ENCODE results near the gene ASB3. TPM values are rescaled to one million over a fixed set of nuclear protein-coding genes. Genes with fewer than 3 reads are reported as not detected.

Gene ASB3
- total RNA-seq, 1 donor from 2014 or later = 27.7 TPM

DNA sequence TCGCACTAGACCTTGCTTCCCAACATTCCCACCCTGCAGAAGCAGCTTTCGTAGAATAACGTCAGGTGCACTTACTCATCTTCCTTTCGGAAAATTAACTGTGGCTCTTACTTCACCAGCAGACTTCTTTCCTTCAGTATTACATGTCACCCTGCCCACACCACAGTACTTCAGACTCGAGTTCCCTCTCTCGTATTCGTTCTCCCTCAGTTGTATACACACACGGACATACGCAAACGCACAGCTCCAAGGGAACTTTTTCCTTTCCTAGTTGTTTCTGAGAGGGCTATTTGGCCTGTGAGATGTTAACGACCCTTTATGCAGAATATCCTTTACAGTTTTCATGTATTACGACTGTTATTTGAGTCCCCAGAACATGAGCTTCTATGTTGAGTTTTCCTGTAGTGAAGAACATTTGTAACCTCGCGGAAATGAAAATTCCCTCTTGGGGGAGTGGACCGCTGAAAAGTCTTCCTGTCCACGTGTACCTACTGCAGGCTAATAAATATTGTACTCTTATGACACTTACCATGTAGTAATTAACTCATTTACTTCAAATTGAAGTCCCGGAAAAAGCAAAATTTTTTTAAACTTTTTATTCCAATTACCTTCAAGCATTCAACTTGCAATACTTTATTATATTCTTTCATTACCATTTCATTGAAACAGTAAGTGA lies 999 bp upstream of the ASB3 start:
- peaks cover 20 to 37% (median 23%) of the 10 kb centered on the region in 3 donors for H3K4me1 ChIP-seq (ENCODE audit: control insufficient read depth in 3 of 3, insufficient read depth in 3 of 3, low read length in 3 of 3)

GRCh38 chr2:53786352-53786704 lies 425 bp downstream of the ASB3 start:
- Histone ChIP-seq H3K4me3 (ENCODE audit: low read length in 3 of 3) (peak overlapping the region; percentile 91 to 100 (median 96)), H3K9me3 (ENCODE audit: control insufficient read depth in 3 of 3, low read length in 3 of 3) (no peaks in the 10 kb centered on the region), H3K9ac (ENCODE audit: low read depth in 1 of 3, low read length in 3 of 3) (peak overlapping the region; percentile 87 to 97 (median 96)), H3K36me3 (ENCODE audit: control insufficient read depth in 3 of 3, insufficient read depth in 3 of 3, low read length in 3 of 3) (no peaks in the 10 kb centered on the region), H3K27ac (ENCODE audit: low read depth, low read length) (peak overlapping the region; percentile 79), H3K4me1 (ENCODE audit: control insufficient read depth in 3 of 3, insufficient read depth in 3 of 3, low read length in 3 of 3) (peaks cover 20 to 41% (median 23%) of the 10 kb centered on the region in 3 donors), H3K27me3 (ENCODE audit: control insufficient read depth in 3 of 3, insufficient read depth in 3 of 3, low read length in 3 of 3) (no peaks in the 10 kb centered on the region)

More for the DNA sequence above, 999 bp upstream of the ASB3 start:
- Histone ChIP-seq H3K4me3 (ENCODE audit: low read length in 3 of 3) (peak overlapping the region; percentile 91 to 100 (median 96)), H3K9ac (ENCODE audit: low read depth in 1 of 3, low read length in 3 of 3) (peak overlapping the region; percentile 87 to 97 (median 96)), H3K27me3 (ENCODE audit: control insufficient read depth in 3 of 3, insufficient read depth in 3 of 3, low read length in 3 of 3) (no peaks in the 10 kb centered on the region), H3K27ac (ENCODE audit: low read depth, low read length) (peak overlapping the region; percentile 79), H3K9me3 (ENCODE audit: control insufficient read depth in 3 of 3, low read length in 3 of 3) (no peaks in the 10 kb centered on the region), H3K36me3 (ENCODE audit: control insufficient read depth in 3 of 3, insufficient read depth in 3 of 3, low read length in 3 of 3) (no peaks in the 10 kb centered on the region)

DNA sequence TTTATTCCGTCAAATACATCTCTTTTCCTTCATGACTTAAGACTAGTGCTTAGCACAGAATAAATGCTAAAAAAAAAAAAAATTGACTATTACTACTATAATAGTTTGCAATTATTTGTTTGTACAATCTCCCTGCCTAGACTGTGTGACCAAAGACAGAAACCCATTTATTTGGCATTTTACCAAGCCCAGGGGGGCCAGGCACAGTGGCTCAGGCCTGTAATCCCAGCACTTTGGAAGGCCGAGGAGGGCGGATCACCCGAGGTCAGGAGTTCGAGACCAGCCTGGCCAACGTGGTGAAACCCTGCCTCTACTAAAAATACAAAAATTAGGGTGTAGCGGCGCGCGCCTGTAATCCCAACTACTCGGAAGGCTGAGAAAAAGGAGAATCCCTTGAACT lies 1.4 kb downstream of the ASB3 start:
- Histone ChIP-seq H3K9ac (ENCODE audit: low read depth in 1 of 3, low read length in 3 of 3) (peak overlapping the region in 1 of 3 donors; percentile 87), H3K27me3 (ENCODE audit: control insufficient read depth in 3 of 3, insufficient read depth in 3 of 3, low read length in 3 of 3) (no peaks in the 10 kb centered on the region), H3K27ac (ENCODE audit: low read depth, low read length) (no peak overlapping the region), H3K4me3 (ENCODE audit: low read length in 3 of 3) (peak overlapping the region; percentile 41 to 96 (median 91)), H3K4me1 (ENCODE audit: control insufficient read depth in 3 of 3, insufficient read depth in 3 of 3, low read length in 3 of 3) (peaks cover 20 to 41% (median 23%) of the 10 kb centered on the region in 3 donors), H3K36me3 (ENCODE audit: control insufficient read depth in 3 of 3, insufficient read depth in 3 of 3, low read length in 3 of 3) (no peaks in the 10 kb centered on the region), H3K9me3 (ENCODE audit: control insufficient read depth in 3 of 3, low read length in 3 of 3) (no peaks in the 10 kb centered on the region)

DNA sequence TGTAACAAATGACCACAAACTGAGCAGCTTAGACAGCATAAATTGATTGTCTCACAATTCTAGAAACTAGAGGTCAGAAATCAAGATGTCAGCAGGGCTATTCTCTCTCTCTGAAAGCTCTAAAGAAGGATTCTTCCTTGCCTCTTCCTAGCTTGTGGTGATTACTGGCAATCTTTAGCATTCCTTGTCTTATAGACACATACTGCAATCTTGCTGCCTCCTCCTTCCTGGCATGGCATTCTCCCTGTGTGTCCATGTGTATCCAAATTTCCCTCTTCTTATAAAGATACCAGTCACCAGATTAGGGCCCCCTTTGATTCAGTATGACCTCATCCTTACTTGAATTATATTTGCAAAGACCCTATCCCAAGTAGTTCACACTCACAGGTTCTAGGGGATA lies 2.3 kb downstream of the ASB3 start:
- Histone ChIP-seq H3K27ac (ENCODE audit: low read depth, low read length) (no peak overlapping the region), H3K36me3 (ENCODE audit: control insufficient read depth in 3 of 3, insufficient read depth in 3 of 3, low read length in 3 of 3) (peaks cover 0 to 3% (median 0%) of the 10 kb centered on the region in 3 donors), H3K9ac (ENCODE audit: low read depth in 1 of 3, low read length in 3 of 3) (peak overlapping the region in 2 of 3 donors; percentile 11 to 12), H3K9me3 (ENCODE audit: control insufficient read depth in 3 of 3, low read length in 3 of 3) (no peaks in the 10 kb centered on the region), H3K4me3 (ENCODE audit: low read length in 3 of 3) (no peak overlapping the region), H3K27me3 (ENCODE audit: control insufficient read depth in 3 of 3, insufficient read depth in 3 of 3, low read length in 3 of 3) (no peaks in the 10 kb centered on the region), H3K4me1 (ENCODE audit: control insufficient read depth in 3 of 3, insufficient read depth in 3 of 3, low read length in 3 of 3) (peaks cover 20 to 41% (median 23%) of the 10 kb centered on the region in 3 donors)

- H3K4me1 ChIP-seq (ENCODE audit: control insufficient read depth in 3 of 3, insufficient read depth in 3 of 3, low read length in 3 of 3) = peaks cover 12 to 33% (median 16%) of the 10 kb centered on the region in 3 donors
- peaks cover 0 to 3% (median 0%) of the 10 kb centered on the region in 3 donors for H3K36me3 ChIP-seq (ENCODE audit: control insufficient read depth in 3 of 3, insufficient read depth in 3 of 3, low read length in 3 of 3)
- no peaks in the 10 kb centered on the region for H3K9me3 ChIP-seq (ENCODE audit: control insufficient read depth in 3 of 3, low read length in 3 of 3)
- H3K9ac ChIP-seq (ENCODE audit: low read depth in 1 of 3, low read length in 3 of 3) = no peak overlapping the region
- H3K27me3 ChIP-seq (ENCODE audit: control insufficient read depth in 3 of 3, insufficient read depth in 3 of 3, low read length in 3 of 3) = no peaks in the 10 kb centered on the region
- H3K4me3 ChIP-seq (ENCODE audit: low read length in 3 of 3) = no peak overlapping the region
- H3K27ac ChIP-seq (ENCODE audit: low read depth, low read length) = no peak overlapping the region
Measured at GRCh38 chr2:53782676-53783075, 4.1 kb downstream of the ASB3 start.

DNA sequence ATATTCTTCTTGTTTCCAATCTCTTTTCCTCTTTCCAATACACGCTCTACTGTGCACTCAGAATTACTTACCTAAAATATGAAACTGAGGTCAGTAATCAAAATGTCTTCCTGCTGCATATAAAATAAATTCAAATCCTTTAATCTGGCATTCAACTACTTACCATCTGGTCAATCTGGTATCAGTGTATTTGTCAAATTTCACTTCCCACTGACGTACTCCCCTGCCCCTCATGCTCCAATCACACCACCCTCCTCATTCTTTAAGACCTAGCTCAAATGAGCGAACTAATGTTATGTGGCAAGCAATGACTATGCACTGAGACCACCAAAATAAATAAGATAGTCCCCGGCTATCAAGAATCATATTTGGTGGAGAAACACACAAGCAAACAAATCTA lies 6.7 kb downstream of the ASB3 start:
- Histone ChIP-seq H3K4me1 (ENCODE audit: control insufficient read depth in 3 of 3, insufficient read depth in 3 of 3, low read length in 3 of 3) (peaks cover 3 to 15% (median 6%) of the 10 kb centered on the region in 3 donors), H3K9me3 (ENCODE audit: control insufficient read depth in 3 of 3, low read length in 3 of 3) (no peaks in the 10 kb centered on the region)

GRCh38 chr2:53778536-53779162 lies 8.1 kb downstream of the ASB3 start:
- Histone ChIP-seq H3K4me3 (ENCODE audit: low read length in 3 of 3) (no peak overlapping the region), H3K9me3 (ENCODE audit: control insufficient read depth in 3 of 3, low read length in 3 of 3) (no peaks in the 10 kb centered on the region), H3K9ac (ENCODE audit: low read depth in 1 of 3, low read length in 3 of 3) (no peak overlapping the region), H3K27ac (ENCODE audit: low read depth, low read length) (no peak overlapping the region), H3K27me3 (ENCODE audit: control insufficient read depth in 3 of 3, insufficient read depth in 3 of 3, low read length in 3 of 3) (no peaks in the 10 kb centered on the region), H3K4me1 (ENCODE audit: control insufficient read depth in 3 of 3, insufficient read depth in 3 of 3, low read length in 3 of 3) (peaks cover 0 to 4% (median 0%) of the 10 kb centered on the region in 3 donors), H3K36me3 (ENCODE audit: control insufficient read depth in 3 of 3, insufficient read depth in 3 of 3, low read length in 3 of 3) (peaks cover 0 to 3% (median 0%) of the 10 kb centered on the region in 3 donors)

More for the DNA sequence above, 6.7 kb downstream of the ASB3 start:
- no peaks in the 10 kb centered on the region for H3K27me3 ChIP-seq (ENCODE audit: control insufficient read depth in 3 of 3, insufficient read depth in 3 of 3, low read length in 3 of 3)
- H3K9ac ChIP-seq (ENCODE audit: low read depth in 1 of 3, low read length in 3 of 3) = no peak overlapping the region
- H3K27ac ChIP-seq (ENCODE audit: low read depth, low read length) = no peak overlapping the region
- H3K4me3 ChIP-seq (ENCODE audit: low read length in 3 of 3) = no peak overlapping the region
- peaks cover 0 to 3% (median 0%) of the 10 kb centered on the region in 3 donors for H3K36me3 ChIP-seq (ENCODE audit: control insufficient read depth in 3 of 3, insufficient read depth in 3 of 3, low read length in 3 of 3)

GRCh38 chr2:53777134-53777533 lies 9.6 kb downstream of the ASB3 start:
- Histone ChIP-seq H3K27me3 (ENCODE audit: control insufficient read depth in 3 of 3, insufficient read depth in 3 of 3, low read length in 3 of 3) (no peaks in the 10 kb centered on the region), H3K4me3 (ENCODE audit: low read length in 3 of 3) (no peak overlapping the region)

GRCh38 chr2:53770264-53770663 lies 16.5 kb downstream of the ASB3 start:
- Histone ChIP-seq H3K9ac (ENCODE audit: low read depth in 1 of 3, low read length in 3 of 3) (no peak overlapping the region), H3K27ac (ENCODE audit: low read depth, low read length) (no peak overlapping the region), H3K9me3 (ENCODE audit: control insufficient read depth in 3 of 3, low read length in 3 of 3) (no peaks in the 10 kb centered on the region), H3K27me3 (ENCODE audit: control insufficient read depth in 3 of 3, insufficient read depth in 3 of 3, low read length in 3 of 3) (no peaks in the 10 kb centered on the region), H3K4me1 (ENCODE audit: control insufficient read depth in 3 of 3, insufficient read depth in 3 of 3, low read length in 3 of 3) (peaks cover 0 to 8% (median 4%) of the 10 kb centered on the region in 3 donors), H3K36me3 (ENCODE audit: control insufficient read depth in 3 of 3, insufficient read depth in 3 of 3, low read length in 3 of 3) (no peaks in the 10 kb centered on the region), H3K4me3 (ENCODE audit: low read length in 3 of 3) (no peak overlapping the region)

More at GRCh38 chr2:53777134-53777533, 9.6 kb downstream of the ASB3 start:
- peaks cover 0 to 2% (median 0%) of the 10 kb centered on the region in 3 donors for H3K4me1 ChIP-seq (ENCODE audit: control insufficient read depth in 3 of 3, insufficient read depth in 3 of 3, low read length in 3 of 3)
- no peak overlapping the region for H3K9ac ChIP-seq (ENCODE audit: low read depth in 1 of 3, low read length in 3 of 3)
- no peak overlapping the region for H3K27ac ChIP-seq (ENCODE audit: low read depth, low read length)
- peaks cover 0 to 3% (median 0%) of the 10 kb centered on the region in 3 donors for H3K36me3 ChIP-seq (ENCODE audit: control insufficient read depth in 3 of 3, insufficient read depth in 3 of 3, low read length in 3 of 3)
- no peaks in the 10 kb centered on the region for H3K9me3 ChIP-seq (ENCODE audit: control insufficient read depth in 3 of 3, low read length in 3 of 3)

- peaks cover 0 to 2% (median 0%) of the 10 kb centered on the region in 3 donors for H3K36me3 ChIP-seq (ENCODE audit: control insufficient read depth in 3 of 3, insufficient read depth in 3 of 3, low read length in 3 of 3)
- no peak overlapping the region for H3K27ac ChIP-seq (ENCODE audit: low read depth, low read length)
- no peaks in the 10 kb centered on the region for H3K27me3 ChIP-seq (ENCODE audit: control insufficient read depth in 3 of 3, insufficient read depth in 3 of 3, low read length in 3 of 3)
- no peak overlapping the region for H3K4me3 ChIP-seq (ENCODE audit: low read length in 3 of 3)
- no peaks in the 10 kb centered on the region for H3K9me3 ChIP-seq (ENCODE audit: control insufficient read depth in 3 of 3, low read length in 3 of 3)
- H3K4me1 ChIP-seq (ENCODE audit: control insufficient read depth in 3 of 3, insufficient read depth in 3 of 3, low read length in 3 of 3) = peaks cover 0 to 8% (median 4%) of the 10 kb centered on the region in 3 donors
- H3K9ac ChIP-seq (ENCODE audit: low read depth in 1 of 3, low read length in 3 of 3) = no peak overlapping the region
Measured at GRCh38 chr2:53769318-53769945, 17.3 kb downstream of the ASB3 start.
